ENCODE data around the gene HSPA12B. TPM values are rescaled to one million over a fixed set of nuclear protein-coding genes. Genes with fewer than 3 reads are reported as not detected.

HSPA12B gene
- total and polyA plus RNA-seq, 9 of the 15 experiments (the other 6 are each of a cell fraction or from before 2014, with no cell fraction given): 0.03 to 0.07 TPM; not detected in 7

- H3K4me1 ChIP-seq (replicated peaks in 1 of 2; ENCODE audit: control insufficient read depth in 2 of 2, insufficient read depth in 2 of 2, low read length in 2 of 2): peaks cover 0 to 28% of the 10 kb centered on the region in 2 experiments; a peak in 2 of 5 replicates
- no TSS peak for BruUV-seq (replicated peaks)
- 31% methylated on average over 12 of the region's 15 CpGs for WGBS (ENCODE audit: insufficient coverage, low coverage, missing lambda C conversion rate)
- H3K27ac ChIP-seq (ENCODE audit: extremely low read depth, low read depth, low read length): no peak overlapping the region
- ChIA-PET CTCF (ENCODE audit: low intra/inter-chr PET ratio) (no interaction called here), POLR2A (interaction anchor here (0.6 to 1.3 kb wide), 4 partner anchors 10 to 267 kb away, joined by 3 to 4 read pairs (median 3); no protein-coding TSS in a partner anchor)
- no peaks in the 10 kb centered on the region for H3K79me2 ChIP-seq (ENCODE audit: control insufficient read depth, insufficient read depth, low read length)
- H2AFZ ChIP-seq (ENCODE audit: low read depth, low read length): no peak overlapping the region
- no peaks in the 10 kb centered on the region for H3K9me3 ChIP-seq (replicated peaks; ENCODE audit: control insufficient read depth, insufficient read depth, low read depth, low read length)
- no peak overlapping the region for H3K9ac ChIP-seq (ENCODE audit: insufficient read depth in 1 of 2, low read depth in 2 of 2, low read length in 2 of 2)
- H4K20me1 ChIP-seq (replicated peaks; ENCODE audit: control insufficient read depth, insufficient read depth, low read length): no peaks in the 10 kb centered on the region
- in situ Hi-C loops (cut with MboI): no loop called here
- intact Hi-C loops (cut with micrococcal nuclease): no loop called here
- FAIRE-seq: no peak
- DNase-seq (ENCODE audit: extremely low read depth in 1 of 4, low spot score in 3 of 4): no peak
- ATAC-seq: no peak
- H3K36me3 ChIP-seq (ENCODE audit: control insufficient read depth, insufficient read depth, low read length): no peaks in the 10 kb centered on the region
- no peak overlapping the region for H3K4me2 ChIP-seq (ENCODE audit: insufficient read depth, low read length)
- H3K27me3 ChIP-seq (ENCODE audit: control insufficient read depth in 2 of 2, insufficient read depth in 2 of 2, low read length in 2 of 2): peaks cover 0 to 34% of the 10 kb centered on the region in 2 experiments; a peak in 3 of 5 replicates
- H3K4me3 ChIP-seq: no peak overlapping the region
- no peaks in the 10 kb centered on the region for H3K9me1 ChIP-seq (ENCODE audit: control insufficient read depth, insufficient read depth, low read length)
- TF ChIP-seq, protein P1, sequence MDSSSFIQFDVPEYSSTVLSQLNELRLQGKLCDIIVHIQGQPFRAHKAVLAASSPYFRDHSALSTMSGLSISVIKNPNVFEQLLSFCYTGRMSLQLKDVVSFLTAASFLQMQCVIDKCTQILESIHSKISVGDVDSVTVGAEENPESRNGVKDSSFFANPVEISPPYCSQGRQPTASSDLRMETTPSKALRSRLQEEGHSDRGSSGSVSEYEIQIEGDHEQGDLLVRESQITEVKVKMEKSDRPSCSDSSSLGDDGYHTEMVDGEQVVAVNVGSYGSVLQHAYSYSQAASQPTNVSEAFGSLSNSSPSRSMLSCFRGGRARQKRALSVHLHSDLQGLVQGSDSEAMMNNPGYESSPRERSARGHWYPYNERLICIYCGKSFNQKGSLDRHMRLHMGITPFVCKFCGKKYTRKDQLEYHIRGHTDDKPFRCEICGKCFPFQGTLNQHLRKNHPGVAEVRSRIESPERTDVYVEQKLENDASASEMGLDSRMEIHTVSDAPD (CRISPR knock-in tag; IDR thresholded peaks at IDR 0.05): no peak
- TF ChIP-seq CBX3 (IDR thresholded peaks at IDR 0.05; ENCODE audit: borderline replicate concordance in 1 of 2, low read length in 2 of 2) (no peak), ZKSCAN3 (CRISPR knock-in tag; IDR thresholded peaks at IDR 0.05) (no peak), SAFB2 (IDR thresholded peaks at IDR 0.05; ENCODE audit: borderline replicate concordance, low read depth, low read length, severe bottlenecking) (no peak), ZNF347 (CRISPR knock-in tag; IDR thresholded peaks at IDR 0.05; ENCODE audit: low read depth) (no peak), NRF1 (conservative IDR thresholded peaks at IDR 0.05 in 1 of 2, IDR thresholded peaks at IDR 0.05 in 1 of 2) (no peak), SPI1 (IDR thresholded peaks at IDR 0.05; ENCODE audit: borderline replicate concordance, low read depth, low read length) (no peak), MECOM (CRISPR knock-in tag; IDR thresholded peaks at IDR 0.05) (no peak), ZNF23 (CRISPR knock-in tag; IDR thresholded peaks at IDR 0.05) (no peak), HMG20A (CRISPR knock-in tag; conservative IDR thresholded peaks at IDR 0.05) (no peak), ID3 (CRISPR knock-in tag; IDR thresholded peaks at IDR 0.05) (no peak), ID3 (tag; IDR thresholded peaks at IDR 0.05) (no peak), ZNF212 (CRISPR knock-in tag; IDR thresholded peaks at IDR 0.05) (no peak), ZEB2 (IDR thresholded peaks at IDR 0.05) (no peak), CREB5 (CRISPR knock-in tag; IDR thresholded peaks at IDR 0.05) (no peak), HNRNPLL (IDR thresholded peaks at IDR 0.05; ENCODE audit: low read depth, low read length, poor library complexity, severe bottlenecking) (no peak)
- TF ChIP-seq, protein P2, sequence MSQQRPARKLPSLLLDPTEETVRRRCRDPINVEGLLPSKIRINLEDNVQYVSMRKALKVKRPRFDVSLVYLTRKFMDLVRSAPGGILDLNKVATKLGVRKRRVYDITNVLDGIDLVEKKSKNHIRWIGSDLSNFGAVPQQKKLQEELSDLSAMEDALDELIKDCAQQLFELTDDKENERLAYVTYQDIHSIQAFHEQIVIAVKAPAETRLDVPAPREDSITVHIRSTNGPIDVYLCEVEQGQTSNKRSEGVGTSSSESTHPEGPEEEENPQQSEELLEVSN (IDR thresholded peaks at IDR 0.05; ENCODE audit: borderline replicate concordance in 1 of 2, extremely low read depth in 1 of 2, insufficient read depth in 1 of 2, insufficient read length in 1 of 2, low read depth in 1 of 2, low read length in 1 of 2, poor library complexity in 1 of 2, severe bottlenecking in 1 of 2): no peak
These were observed 35.5 kb upstream of the HSPA12B start for GRCh38 chr20:3696745-3697587.

All from K562 (cell line).